Measurements from ENCODE around the gene ATG7.
"Not testable (repeated sequence)": the region's sequence is repeated elsewhere in the genome, so short reads cannot be mapped to it uniquely, and the experiment has no call there.

The ATG7 gene

DNA sequence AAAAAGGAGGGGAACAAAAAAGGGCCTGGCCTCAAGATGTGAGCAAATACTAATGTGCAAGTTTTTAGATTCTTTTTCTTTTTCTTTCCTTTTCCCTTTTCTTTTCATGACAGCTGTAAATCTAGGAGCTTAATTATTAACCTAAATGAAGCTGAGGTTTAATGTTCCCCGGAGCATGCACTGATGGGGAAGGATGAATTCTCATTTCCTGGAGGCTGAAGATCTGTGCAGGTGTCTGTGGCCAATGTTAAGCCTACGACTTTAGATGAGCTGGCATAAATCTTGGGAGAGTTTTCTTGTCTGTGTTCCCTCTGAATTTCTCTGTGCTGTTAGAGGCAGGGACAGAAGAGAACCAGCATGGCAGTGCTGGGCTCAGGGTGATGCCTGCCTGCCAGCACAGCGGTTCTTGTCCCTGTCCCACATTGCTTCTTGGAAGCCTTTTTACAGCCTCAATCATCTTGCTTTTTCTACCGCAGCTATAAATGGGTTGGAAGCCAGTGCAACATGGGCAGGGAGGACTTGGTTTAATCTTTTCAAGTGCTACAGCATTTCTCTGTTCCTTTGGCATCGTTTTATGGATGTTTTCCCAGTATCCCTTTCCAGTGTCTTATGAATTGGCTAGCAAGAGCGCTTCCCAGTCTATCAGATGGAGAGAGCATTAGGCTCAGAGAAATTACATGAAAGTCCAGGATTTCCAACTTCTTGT, 119.1 kb downstream of the ATG7 start:
- no peak for FAIRE-seq

DNA sequence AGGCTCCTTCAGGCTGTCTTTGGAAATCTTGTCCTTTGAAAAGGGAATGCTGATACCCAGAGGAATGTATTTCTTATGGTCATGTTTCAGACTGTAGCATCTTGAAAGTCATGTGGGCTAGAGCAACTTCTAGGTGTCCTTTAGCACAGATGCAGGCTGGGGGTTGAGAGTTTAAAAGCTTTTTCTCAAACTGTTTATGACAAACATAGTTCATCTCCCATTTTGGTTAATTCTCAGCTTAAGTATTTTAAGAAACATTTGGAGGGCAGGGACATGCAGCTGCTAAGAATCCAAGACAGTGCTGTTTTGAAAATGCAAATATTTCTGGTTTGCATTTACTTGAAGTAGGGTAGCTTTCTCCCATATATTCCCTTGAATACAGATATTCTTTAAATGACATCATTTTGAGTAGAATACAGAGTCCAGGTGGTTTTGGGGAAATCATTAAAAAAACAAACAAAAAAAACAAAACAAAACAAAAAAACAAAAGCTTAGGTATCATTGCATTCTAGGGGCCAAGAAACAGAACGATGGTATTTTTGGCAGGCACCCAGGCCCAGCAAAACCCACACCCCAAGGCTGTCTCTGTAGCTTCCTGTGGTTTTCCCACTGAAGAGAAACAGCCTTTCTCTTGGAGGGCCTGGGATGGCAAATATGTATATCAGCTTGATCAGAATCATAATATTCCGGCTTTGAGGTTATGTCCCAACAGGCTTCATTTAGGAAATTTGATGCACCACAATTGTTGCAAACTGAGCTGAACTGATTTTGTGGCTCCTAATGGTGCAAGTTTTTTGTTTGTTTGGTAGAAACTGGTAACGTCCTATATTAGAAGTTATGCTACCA, 120.0 kb downstream of the ATG7 start:
- no peak for FAIRE-seq

DNA sequence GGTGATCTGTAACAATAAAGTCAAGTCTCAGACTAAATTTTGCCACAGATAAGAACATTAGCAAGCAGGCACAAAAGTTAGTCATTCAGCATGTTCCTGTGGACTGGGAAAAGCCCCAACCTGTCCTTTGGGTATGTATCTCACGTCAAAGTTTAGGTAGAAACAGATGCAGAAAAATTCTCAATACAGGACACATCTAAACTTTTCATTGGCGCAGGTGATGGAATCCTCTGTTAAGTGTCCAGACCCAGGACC, 120.6 kb downstream of the ATG7 start:
- FAIRE-seq, result no peak

DNA sequence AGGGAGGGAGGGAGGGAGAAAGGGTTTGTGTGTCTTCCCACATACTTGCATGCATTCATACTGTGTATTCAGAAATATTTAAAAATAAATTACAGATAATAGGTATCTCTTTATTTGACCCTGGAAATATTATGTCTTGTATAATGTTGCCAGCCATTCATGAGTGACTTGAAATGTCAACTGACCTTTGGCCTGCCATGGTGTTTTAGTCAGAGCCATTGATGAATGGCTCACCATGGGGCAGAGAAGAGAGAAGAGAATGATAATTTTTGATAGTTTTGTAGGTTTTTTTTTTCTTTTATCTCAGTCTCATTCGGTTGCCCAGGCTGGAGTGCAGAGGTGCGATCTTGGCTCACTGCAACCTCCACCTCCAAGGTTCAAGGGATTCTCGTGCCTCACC, 121.2 kb downstream of the ATG7 start:
- FAIRE-seq, result no peak

DNA sequence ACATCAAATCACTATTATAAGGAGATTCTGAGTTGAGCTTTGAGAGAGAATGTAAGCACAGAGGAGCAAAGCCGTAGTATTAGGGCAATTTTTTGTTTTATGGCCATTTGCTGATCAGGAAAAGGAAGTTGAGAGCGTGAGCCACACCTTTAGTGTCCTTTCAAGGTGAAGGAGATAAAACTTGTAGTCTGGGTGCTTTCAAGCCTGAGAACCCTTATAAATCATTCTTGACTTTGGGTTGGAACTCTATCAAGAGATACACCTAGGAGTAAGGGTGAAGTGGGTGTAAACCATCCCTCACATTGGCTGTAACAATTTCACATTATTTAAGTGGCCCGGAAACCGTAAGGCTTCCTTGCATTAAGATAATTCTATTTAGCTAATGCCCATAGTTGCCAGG, 122.2 kb downstream of the ATG7 start:
- no peak for FAIRE-seq

DNA sequence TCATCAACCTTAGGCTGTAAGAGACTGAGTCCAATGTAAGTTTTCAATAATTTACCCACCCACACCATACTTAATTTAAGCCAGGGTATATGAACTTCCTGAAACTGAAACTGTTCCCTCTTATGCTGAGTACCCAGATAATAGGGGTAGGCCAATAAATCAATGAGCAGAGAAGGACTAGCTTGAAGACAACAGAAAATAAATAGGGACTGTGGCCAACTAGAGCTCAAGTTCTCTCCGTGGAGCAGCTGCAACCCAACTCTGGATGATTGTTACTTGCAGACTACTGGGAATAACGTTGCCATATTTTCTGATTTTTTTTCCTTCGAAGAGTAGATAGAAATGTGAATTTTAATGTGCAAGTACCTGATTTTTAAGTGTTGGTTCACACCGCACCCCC, 128.0 kb downstream of the ATG7 start:
- no peak for FAIRE-seq

DNA sequence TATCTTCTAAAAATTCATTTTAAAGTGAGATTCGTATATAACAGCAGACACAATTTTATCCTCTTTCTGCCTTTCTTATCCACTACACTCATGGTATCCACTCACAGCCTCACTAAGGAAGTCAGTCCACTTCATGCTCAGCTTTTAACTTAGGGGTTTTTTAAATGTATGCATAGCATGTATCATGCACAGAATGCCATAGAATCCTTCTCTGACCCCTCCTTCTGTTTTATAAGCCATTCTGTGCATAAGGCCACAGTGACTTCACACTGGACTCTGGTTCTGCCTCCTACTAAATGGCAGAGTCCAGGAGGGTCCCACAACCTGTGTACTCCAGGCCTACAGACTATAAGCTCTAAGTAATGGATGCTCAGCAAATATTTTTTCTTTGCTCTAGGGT, 129.2 kb downstream of the ATG7 start:
- FAIRE-seq, result no peak

DNA sequence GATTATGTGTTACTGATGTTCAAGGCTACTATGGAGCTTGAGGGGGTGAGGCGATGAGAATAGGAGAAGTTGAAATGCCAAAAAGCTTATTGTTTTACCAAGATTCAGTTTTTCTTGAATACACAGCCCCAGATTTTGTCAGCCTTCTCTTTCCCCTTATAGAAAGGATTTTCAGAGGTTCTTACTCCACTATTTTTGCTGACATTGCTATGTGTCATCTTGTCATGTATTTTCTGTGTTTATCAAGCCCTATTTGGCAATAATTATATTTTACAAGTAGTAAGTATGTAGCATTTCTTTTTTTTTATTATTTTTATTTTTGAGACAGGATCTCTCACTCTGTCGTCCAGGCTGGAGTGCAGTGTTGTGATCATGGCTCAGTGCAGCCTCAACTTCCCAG, 133.1 kb downstream of the ATG7 start:
- FAIRE-seq, result no peak

DNA sequence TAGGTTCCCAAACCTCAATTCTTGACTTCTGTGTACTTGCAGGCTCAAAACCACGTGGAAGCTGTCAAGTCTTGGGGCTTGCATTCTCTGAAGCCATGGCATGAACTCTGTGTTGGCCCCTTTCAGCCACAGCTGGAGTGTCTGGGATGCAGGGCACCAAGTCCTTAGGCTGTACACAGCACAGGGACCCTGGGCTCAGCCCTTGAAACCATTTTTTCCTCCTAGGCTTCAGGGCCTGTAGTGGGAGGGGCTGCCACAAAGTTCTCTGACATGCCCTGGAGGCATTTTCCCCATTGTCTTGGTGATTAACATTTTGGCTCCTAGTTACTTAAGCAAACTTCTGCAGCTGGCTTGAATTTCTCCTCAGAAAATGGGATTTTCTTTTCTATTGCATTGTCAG, 135.4 kb downstream of the ATG7 start:
- no peak for FAIRE-seq

DNA sequence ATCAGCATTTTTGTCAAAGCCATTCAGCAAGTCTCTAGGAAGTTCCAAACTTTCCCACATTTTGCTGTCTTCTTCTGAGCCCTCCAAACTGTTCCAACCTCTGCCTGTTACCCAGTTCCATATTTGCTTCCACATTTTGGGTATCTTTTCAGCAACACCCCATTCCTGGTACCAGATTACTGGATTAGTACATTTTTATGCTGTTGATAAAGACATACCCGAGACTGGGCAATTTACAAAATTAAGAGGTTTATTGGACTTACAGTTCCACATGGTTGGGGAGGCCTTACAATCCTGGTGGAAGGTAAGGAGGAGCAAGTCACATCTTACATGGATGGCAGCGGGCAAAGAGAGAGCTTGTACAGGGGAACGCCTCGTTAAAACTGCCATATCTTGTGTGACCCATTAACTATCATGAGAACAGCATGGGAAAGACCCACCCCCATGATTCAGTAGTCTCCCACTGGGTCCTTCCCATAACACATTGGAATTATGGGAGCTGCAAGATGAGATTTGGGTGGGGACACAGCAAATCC, 136.2 kb downstream of the ATG7 start:
- FAIRE-seq, result not testable (repeated sequence)

DNA sequence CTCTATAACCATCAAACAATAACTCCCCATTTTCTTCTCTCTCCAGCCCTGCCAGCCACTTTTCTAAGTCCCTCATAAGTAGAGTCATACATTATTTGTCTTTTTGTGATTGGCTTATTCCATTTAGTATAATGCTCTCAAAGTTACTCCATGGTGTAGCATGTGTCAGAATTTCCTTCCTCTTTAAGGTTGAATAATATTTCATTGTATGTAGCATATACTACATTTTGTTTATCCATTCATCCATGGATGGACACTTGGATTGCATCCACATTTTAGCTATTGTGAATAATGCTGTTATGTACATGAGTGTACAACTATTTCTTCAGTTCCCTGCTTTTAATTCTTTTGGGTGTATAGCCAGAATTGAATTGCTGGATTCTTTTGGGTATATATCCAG, 138.4 kb downstream of the ATG7 start:
- FAIRE-seq, result no peak

DNA sequence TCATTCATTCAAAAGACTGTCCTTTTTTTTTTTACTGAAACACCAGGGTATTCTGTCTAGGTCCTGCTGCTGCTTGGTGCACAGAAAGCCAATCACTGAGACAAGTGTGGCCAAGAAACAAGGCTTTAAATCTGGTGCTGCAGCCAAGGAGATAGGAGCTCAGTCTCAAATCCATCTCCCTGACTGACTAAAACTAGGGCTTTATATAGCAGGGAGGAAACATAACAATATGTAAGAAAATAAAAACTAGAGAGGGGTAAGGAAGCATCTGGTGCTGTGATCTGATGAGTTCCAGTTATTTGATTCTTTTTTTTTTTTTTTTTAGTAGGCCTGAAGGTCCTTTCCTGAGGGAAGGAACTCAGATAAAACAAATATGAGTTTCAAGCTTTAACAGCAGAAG, 139.8 kb downstream of the ATG7 start:
- no peak for FAIRE-seq

DNA sequence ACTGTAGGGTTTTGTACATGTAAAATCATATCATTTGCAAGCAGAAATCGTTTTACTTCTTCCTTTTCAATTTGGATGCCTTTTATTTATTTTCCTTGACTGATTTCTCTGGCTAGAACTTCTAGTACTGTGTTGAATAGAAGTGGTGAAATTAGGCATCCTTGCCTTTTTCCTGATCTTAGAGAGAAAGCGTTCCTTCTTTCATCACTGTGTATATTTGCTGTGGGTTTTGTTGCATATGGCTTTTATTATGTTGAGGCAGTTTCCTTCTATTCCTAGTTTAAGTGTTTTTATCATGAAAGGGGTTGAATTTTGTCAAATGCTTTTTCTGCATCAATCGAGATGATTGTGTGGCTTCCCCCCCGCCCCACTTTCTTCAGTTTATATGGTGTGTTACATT, 140.9 kb downstream of the ATG7 start:
- FAIRE-seq, result no peak

DNA sequence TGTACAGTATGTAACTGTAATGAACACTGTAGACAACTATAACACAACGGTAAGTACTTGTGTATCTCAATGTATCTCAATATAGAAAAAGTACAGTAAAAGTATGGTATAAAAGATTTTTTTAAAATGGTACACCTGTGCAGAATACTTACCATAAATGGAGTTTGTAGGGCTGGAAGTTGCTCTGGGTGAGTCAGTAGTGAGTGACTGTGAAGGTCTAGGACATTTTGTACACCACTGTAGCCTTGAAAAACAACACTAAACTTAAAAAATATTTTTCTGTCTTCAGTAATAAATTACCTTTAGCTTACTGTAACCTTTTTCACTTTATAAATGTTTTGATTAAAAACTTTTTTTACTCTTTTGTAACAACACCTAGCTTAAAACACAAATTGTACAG, 142.9 kb downstream of the ATG7 start:
- no peak for FAIRE-seq

DNA sequence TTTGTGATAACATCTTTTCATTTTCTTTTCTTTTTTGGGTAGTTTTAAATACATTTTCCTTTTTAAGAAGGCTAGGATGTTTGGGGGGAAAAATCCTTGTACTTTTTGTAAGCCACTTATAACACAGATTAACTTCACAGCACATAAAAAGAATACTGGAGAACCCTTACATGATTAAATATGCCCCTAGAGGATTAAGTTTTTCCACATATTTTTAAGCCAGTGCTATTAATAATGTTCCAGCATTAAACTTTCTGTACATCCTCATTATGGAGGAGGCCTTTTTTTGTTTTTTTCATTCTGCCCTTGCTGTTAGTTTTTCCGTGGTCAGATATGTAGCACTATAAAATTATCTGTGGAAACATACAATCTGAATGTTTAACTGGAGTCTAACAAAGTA, 147.9 kb downstream of the ATG7 start:
- no peak for FAIRE-seq

DNA sequence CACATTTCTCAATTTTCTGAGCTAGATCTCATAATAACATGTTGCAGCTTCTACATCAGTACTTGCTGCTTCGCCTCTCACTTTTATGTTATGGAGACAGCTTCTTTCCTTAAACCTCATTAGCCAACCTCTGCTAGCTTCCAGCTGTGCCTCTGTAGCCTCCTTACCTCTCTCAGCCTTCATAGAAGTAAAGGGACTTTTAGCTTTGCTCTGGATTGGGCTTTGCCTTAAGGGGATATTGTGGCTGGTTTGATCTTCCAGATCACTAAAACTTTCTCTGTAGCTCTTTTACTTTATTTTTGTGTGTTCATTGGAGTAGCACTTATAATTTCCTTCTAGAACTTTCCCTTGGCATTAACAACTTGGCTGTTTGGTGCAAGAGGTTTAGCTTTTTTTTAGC, 150.1 kb downstream of the ATG7 start:
- FAIRE-seq, result no peak

DNA sequence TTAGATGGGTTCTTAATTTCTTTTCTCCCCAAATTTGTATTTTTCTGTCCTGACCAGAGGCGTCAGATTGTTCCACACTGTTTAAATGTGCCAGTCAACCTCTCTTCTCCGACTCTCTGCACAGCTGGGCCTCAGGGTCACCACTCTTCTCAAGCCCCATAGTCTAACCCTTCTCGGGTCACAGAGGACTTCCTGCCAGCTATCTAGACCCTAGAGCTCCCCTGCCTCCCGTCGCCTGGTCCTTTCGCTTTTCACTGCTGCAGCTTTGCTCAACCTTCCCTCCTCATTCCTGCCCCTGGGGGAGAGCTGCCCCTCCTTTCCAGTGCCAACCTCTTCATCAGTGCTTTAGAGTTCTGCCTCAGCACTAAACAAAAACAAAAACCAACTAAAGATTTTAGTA, 151.7 kb downstream of the ATG7 start:
- no peak for FAIRE-seq

DNA sequence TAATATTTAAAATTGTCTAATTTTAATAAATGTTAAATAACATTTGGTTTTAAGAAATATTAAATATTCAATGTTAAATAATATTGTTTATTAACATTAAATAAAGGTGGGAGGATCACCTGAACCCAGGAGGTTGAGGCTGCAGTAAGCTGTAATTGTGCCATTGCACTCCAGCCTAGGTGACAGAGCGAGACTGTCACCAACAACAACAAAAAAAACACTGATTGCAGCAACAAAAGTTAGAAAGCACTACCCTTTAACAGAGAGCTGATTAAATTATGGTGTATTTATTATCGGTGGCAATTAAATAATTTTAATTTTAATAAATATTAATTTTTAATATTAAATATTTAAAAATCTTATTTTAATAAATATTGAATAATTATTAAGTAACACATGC, 152.1 kb downstream of the ATG7 start:
- no peak for FAIRE-seq

DNA sequence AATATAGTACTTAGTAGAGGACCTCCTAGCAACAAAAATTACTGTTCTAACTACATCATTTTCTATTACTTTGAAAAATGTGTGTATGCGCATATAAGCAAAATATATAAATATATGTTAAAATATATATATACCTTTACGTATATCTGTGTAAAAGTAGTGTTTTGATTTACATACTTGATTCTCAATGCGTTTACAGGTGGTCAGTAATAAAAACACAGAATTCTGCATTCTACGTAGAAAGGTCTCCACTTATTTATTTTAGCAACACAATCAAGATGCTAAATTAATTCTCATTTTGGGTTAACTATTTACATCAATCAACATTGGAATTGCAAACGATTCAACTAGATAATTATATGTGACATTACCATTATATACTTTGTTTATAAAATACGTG, 158.0 kb downstream of the ATG7 start:
- FAIRE-seq, result no peak

DNA sequence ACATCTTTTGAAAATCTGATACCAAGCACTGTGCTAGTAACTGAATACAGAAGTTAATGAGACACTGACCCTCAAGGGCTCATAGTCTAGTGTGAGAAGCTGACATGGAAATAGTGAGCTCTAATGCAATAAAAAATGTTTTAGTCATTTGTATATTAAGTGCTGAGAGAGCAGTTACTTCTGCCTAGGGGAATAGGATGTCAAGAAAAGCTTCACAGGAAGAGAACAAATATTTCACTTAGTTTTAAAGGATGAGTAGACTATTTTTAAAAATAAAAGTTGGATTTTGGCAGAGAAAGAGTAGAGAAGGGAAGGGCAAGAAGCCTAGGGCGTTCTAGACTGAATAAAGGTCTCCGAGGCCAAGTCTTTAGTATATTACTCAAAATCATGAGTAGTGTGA, 158.4 kb downstream of the ATG7 start:
- FAIRE-seq, result no peak

DNA sequence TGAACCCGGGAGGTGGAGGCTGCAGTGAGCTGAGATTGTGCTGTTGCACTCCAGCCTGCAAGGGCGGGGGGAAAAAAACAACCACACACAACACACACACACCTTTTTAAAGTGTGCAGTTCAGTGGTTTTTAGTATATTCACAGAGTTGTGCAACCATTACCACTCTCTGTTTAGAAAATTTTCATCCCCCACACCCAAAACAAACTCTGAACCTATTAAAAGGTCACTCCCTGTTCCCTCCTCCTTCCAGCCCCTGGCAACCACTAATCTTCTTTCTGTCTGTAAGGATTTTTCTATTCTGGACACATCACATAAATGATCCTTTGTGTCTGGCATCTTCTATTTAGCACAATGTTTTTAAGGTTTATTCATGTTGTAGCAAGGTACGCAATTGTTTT, 159.1 kb downstream of the ATG7 start:
- FAIRE-seq, result no peak

DNA sequence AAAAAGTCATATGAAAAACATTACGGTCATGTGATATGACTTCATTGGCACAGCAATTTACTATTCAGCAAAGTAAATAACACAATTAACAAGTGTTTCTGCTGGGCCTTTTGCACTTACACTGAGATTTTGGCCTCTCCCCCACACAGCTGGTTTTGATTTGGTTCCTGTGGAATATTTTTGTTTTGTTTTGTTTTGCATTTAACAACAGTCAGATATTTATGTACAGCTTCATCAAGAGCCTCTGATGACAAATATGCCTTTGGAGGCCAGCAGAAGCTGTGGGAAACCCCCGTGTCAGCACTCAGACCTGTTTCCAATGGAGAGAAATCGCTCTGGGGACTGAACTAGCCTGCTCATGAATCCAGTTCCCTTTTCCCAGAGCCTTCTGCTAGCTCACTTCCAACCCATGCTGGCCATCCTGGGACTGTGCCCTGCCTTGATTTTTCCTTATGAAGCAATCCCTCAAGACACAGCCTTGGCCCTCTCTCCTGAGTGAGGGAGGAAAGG, 161.9 kb downstream of the ATG7 start:
- no peak for FAIRE-seq

DNA sequence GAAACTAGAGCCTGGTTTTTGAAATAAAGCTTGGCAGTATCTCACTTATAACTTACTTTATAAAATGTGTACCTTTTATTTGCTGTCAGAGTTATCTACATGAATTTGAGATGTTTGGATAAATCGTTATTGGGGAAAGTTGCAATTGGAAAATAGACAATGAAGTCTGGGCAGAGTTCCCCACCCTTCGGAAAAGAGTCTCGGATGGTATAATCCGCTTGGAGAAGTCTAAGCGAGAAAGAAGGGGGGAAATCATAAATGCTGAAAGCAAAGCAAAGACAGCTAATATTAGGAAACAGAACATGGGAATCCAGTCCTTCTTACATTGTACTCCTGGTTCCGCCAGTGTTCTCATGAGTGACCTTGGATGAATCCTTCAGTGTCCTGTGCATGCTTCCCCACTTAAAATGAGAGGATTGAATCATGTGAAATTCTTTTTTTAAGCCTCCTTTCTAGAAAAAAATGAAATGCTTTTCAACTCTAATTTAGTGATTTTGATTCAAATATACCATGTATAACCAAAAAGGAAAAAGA, 162.4 kb downstream of the ATG7 start:
- no peak for FAIRE-seq
